ENCODE measurements around the gene CSF2RB.
A peak's percentile ranks its signal among the peaks of the same experiment; 100 is the strongest.

Gene CSF2RB

GRCh38 chr22:36913427-36914389 lies at the start of gene CSF2RB:
Gene CSF2RB (plus strand): TSS chr22:36913628. CDS start chr22:36922208, 8,580 bp downstream.
- no peak for DNase-seq

DNA sequence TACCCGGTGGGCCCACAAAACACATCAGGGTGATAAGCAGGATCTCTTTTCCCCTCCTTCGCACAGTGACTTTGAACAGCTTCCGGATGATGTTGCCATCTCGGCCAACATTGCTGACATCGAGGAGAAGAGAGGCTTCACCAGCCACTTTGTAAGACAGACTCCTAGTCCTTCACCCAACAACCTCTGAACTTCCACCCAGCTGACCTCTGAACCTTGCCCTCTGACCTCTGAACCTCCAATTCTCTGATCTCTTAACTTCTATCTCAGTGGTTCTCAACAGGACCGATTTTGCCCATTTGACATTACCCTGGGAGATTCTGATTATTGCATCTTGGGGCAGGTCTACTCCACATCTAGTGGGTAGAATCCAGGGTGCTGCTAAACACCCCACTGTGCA lies 49.4 kb upstream of the CSF2RB start:
- no peak for DNase-seq

DNA sequence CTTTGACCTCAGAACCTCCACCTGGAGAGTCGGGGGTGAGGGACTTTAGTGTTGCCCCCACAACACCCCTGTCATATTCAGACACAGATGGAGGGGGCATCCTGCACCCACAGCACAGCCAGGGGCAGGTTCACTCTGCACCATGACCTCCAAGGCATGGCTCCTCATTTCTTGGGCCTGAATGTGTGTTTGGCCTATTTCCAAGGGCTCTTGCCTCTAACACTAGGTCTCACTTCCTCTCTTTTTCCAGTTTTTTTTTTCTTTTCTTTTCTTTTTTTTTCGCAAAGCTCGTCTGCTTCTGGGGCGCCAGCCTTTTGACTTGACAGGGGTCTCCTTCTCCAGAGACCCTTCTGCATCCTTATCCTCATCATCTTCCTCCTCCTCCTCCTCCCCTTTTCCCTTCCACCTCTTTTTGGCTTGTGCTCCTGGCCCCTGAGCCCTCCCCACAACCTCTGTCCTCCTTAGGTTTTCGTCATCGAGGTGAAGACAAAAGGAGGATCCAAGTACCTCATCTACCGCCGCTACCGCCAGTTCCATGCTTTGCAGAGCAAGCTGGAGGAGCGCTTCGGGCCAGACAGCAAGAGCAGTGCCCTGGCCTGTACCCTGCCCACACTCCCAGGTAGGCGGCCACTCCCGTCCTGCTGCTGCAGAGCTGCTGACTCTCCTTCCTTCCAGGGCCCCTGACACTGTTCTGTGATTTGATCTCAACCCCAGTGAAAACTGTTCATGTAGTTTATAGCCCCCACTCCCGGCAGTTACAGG lies 48.8 kb upstream of the CSF2RB start:
- DNase-seq = no peak

DNA sequence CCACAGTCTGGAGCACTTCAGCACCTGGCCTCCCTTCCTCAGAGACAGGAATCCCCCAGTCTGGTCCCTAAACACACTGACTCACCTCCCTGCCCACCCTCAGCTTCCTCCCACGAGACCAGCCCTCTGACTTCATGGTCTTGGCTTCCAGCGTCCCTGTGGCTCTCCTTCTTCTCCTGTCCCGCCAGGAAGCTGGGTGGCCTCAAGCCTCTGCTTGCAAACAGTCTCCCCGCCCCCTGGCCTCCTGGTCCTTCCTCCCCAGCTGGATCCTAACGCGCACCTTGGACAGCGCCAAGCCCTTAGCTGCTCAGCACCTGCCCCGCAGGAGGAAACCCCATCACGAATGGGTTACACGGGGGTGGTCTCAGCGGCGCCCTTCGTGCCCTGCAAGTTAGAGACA lies 48.1 kb upstream of the CSF2RB start:
- no peak for DNase-seq

- no peak for DNase-seq
Measured at GRCh38 chr22:36867695-36868094, 45.7 kb upstream of the CSF2RB start.

DNA sequence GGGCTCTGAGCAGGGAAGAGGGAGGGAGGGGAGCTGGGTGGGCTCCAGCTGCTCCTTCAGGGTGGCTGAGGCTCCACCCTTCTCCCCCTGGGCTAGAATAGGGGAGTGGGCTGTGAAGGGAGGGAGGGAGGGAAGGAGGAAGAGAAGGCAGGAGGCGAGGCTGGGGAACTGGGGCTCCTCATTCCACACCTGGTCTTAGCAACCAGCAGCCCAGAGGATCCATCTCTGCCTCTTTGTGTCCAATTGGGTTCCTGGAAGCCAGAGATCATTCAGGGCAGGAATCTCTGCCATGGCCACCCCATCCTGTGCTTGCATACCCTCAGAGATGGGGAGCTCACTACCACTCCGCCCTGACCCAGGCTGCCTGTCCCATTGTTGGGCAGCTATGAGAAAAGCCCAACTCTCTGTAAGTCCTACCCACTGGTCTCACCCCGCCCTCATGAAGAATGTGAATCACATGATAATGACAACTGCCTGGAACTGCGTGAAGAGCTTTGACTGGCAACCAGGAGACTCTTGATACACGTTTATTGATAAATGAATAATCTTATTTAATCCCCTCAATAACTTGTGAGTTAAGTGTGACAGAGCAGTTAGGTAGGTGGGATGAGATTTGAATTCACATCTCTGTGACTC lies 44.8 kb upstream of the CSF2RB start:
- DNase-seq = no peak

DNA sequence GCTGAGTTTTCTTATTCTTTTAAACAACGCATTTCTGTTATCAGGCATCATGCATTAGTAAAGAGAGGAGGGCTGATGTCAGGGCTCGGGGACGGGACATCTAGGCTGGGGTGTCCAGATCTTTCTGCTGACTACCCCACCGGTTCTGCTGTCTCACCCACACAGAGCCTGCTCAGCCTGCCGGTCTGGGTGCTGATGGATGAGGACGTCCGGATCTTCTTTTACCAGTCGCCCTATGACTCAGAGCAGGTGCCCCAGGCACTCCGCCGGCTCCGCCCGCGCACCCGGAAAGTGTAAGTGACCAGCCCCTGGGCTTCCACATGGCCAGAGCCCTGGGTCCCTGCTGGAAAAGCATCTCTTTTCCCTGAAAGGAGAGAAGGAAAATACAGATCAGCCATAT lies 43.2 kb upstream of the CSF2RB start:
- no peak for DNase-seq

GRCh38 chr22:36871669-36872081 lies 41.8 kb upstream of the CSF2RB start:
- DNase-seq = no peak

DNA sequence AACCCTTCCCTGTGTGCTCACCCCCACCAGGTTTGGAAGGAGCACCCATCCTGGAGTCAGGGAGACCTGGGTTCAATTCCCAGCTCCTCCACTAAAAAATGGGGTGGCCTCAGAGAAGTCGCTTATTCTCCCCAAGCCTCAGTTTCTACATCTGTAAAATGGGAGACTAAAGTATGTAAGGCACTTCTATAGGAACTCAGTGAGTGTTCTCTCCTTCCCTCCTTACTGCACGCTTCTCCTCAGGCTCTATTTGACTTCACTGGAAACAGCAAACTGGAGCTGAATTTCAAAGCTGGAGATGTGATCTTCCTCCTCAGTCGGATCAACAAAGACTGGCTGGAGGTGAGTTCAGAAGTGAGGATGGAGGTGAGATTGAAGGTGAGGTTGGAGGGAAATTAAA lies 41.3 kb upstream of the CSF2RB start:
- DNase-seq = no peak

- DNase-seq = no peak
Measured at GRCh38 chr22:36872866-36873498, 40.4 kb upstream of the CSF2RB start.

GRCh38 chr22:36873614-36874308 lies 39.7 kb upstream of the CSF2RB start:
- peak; percentile 44 for DNase-seq

- DNase-seq = no peak
Measured at GRCh38 chr22:36874309-36874696, 39.1 kb upstream of the CSF2RB start.

GRCh38 chr22:36874736-36875135 lies 38.7 kb upstream of the CSF2RB start:
- no peak for DNase-seq

- no peak for DNase-seq
Measured at GRCh38 chr22:36875741-36876140, 37.7 kb upstream of the CSF2RB start.

DNA sequence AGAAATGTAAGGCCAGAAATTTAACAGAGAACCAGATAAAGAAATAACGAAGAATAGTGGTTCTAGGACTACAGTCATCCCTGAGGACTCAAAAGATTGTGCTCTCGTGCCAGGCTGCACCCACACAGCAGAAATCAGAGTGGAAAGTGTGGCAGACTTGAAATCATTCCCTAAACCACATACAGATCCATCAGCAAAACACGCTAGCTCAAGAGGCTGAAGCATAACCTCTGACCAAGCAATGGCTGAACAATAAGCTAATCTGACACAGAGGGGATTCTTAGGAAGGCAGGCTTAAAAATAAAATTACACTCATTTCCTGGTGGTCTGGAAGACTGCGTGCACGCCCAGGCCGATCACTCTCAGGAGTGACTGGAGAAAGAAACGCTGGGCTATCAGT lies 33.7 kb upstream of the CSF2RB start:
- no peak for DNase-seq

DNA sequence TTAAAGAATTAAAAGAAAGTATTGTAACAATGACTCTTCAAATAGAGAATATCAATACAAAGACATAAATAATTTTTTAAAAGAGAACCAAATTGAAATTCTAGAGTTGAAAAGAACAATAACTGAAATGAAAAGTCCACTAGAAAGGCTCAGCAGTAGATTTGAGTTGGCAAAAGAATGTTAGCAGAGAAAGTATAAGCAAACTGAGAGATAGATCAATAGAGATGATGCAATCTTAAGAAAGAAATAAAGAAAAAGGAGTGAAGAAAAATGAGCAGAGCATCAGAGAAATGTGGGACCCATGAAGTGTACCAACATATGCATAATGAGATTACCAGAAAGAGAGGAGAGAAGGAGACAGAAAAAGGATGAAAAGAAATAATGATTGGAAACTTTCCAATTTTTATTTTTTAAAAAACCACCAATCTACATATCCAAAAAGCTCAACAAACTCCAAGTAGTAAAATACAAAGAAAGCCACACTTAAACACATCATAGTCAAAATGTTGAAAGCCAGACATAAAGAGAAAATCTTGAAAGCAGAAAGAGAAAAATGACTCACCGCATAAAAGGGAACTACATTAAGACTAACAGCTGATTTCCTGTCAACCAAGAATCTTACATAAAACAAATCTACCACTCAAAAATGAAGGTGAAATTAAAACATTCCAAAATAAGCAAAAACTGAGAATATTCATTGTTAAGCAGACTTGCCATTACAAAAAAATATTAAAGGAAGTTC lies 31.8 kb upstream of the CSF2RB start:
- DNase-seq = no peak

GRCh38 chr22:36884349-36885158 lies 28.9 kb upstream of the CSF2RB start:
- no peak for DNase-seq

GRCh38 chr22:36885474-36885873 lies 28.0 kb upstream of the CSF2RB start:
- DNase-seq = no peak

DNA sequence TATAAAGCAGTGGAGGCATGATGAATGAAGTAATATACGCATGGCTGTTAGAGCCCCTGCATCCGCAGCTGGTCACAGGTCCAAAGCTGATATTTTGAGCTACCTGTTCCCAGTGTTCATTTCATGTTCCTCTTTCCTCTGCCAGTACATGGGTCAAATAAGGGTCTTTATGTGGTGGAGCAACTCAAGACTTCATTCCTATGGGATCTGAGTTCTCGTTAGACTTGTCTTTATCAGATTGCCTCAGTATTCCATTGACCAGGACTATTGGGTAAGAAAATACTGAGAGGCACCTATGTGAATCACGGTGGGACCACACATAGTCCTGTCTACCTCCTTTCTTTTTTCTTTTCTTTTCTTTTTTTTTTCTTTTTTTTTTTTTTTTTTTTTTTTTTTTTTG lies 27.4 kb upstream of the CSF2RB start:
- no peak for DNase-seq

DNA sequence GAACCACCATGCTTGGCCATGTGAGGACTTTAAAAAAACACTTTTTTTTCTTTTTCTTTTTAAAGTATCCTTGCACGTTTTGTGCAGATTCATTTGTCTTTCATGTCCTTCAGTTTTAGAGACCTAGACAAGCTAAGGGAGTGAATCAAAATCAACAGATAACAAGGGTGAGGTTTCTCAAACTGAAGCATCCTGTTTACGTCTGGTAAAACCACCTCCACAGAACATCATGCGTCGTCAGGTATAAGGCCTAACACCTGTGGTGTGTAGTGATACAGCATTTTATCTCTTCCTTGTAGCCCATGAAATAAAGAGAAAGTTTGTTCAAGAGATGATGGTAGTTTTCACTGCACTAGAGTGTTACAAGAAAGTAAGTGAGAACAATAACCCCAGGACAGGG lies 26.3 kb upstream of the CSF2RB start:
- DNase-seq = no peak

- no peak for DNase-seq
Measured at GRCh38 chr22:36891646-36892045, 21.8 kb upstream of the CSF2RB start.

Measured in retina (tissue), 1 donor.